Femur (tissue), 1 donor: ENCODE data around the gene RAPGEF1.

Experiments used
- DNase-seq: peaks from one replicate; pipeline ENCODE4 v3.0.0-alpha.2; 2017

Gene RAPGEF1

DNA sequence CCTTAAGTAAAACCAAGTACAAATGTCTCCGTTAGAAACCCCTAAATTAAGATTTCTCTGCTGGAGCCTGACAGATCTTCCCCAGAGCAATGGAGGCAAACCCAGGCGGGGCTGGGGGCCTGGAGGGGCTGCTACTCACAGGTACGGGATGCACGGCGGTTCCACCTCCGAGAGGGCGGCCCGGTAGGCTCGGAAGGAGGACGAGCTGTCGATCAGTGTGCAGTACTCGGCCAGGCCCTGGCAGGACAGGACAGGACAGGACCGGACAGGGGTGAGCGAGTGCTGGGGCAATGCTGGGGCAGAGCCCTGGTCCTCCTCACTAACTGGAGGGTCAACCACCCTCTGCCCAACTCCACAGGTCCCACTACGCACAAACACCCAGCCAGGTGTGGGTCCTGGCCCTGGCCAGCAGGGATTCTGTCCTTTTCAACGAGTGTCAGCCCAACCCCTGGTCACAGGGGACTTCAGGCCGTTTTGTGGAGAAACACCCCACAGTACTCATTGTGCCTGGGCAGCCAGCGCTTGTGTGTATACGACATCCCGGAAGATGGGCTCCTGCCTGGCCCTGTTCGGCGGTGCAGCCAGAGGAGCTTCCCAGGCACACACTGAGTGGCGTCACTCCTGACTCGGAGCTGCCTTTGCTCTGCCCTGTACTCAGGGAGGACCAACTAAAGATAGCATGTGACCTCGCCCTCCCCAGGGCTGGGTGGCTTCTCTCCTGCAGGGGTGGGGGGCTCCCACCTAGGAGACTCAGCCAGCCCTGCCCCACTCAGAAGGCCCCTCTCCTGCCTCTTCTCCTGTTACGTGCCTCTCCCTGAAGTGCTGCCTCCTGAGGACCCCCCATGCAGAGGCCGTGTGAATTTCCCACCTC, 157.2 kb downstream of the RAPGEF1 start:
- DNase-seq: no peak

DNA sequence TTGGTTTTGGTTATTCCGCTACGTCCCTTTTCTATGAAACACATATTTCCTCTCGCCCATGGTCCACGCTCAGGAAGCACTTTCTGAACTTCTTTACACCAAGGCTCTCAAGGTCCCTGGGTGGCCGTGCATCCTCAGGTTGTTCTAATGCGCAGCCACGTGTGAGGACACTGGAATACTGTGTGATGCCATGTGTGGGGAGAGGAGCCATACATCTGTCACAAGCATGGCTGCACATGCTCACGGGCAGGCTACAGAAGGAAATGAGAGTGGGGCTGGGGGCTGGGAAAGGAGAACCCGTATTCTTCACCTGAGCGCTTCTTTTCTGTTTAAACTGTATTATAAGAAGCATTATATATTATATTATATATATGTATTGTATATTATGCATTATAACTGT, 157.8 kb downstream of the RAPGEF1 start:
- DNase-seq: no peak

DNA sequence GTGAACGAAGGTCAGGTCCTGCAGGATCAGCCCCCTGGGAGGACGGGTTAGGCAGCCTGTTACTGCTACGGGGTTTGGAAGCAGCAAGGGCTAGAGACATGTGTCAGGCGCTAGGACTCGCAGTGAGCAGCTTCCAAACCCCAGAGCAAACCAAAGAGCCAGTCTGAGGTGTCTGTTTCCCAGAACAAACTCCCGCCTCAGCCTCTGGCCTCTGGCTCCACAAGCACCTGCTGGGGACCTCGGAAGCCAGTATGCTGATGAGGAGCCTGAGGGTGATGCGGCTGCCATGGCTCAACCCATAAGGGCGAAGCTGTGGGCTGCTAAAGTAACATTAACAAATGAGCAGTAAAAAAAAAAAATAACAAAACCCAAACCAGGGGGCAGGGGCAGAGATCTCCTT, 159.5 kb downstream of the RAPGEF1 start:
- DNase-seq: no peak

DNA sequence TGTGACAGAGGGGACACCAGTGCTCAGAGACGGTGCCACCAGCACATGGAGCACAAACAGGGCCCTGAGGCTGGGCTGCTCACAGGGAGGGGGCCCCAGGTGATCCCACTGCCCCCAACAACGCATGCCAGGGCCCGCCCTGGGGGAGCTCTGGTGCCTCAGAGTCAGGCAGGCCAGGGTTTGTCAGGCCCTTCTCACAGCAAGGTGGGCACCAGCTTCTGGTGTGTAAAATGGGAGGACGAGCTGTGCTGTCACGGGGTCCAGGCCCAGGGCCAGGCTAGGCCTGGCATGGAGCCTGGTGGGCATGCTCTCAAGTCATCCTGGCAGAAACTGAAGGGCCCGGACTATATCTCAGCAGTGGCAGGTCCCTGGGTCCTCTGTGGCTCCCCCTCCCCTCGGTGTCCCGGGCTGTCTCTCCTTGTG, 160.1 kb downstream of the RAPGEF1 start:
- peak; percentile 20 for DNase-seq

DNA sequence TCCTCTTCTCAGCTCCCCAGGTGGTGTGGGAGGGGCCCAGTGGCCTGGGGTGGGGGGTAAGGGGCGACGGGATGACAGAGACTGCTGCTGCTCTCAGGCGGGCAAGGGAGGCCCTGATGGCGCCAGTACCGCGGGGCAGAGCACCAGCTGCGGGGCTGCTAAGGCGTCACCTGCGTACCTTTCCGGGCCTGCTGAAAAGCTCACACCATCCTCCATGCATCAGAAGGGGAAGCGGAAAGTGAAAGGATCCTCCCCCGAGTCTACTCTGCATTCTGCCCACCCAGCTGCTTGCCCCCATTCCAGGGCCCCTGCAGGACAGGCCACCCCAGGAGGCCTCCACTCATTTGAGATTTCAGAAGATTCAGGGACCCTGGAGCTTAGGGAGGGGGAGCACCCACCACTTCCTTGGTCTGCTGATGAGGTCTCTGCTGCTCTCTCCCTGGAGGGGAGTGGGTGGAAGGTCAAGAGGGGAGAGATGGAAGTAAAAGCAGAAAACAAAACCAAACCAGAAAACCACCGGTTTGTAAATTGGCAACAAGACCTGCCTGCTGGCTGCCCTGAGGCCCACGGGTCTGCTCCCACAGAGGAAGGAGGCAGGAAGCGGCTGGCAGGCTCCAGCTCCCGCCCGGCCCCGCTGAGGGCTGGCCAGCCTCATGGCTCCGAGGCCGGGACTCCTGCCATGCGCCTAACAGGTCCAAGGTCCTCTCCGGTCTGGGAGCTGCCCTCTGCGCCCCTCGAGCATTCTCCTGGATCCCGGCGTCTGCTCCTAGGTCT, 161.0 kb downstream of the RAPGEF1 start:
- DNase-seq: peak; percentile 28

DNA sequence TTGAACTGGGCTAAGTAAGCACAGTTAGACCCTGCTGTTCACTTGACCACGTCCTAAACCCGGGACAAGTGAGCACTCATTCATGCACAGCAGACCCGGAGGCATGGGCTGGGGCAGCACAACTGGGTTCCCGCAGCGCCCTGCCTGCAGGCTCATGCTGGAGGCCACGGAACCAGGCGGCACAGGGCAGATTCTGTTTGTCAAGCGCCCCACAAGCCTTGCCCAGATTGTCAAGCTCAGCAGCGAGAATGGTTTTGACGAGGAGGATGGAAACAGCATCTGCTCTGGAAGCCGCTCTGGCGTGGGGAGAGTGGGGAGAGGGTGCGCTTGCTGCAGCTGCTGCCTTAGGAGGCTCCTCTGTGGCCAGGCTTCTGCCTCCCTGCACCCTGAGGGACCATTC, 161.9 kb downstream of the RAPGEF1 start:
- no peak for DNase-seq

DNA sequence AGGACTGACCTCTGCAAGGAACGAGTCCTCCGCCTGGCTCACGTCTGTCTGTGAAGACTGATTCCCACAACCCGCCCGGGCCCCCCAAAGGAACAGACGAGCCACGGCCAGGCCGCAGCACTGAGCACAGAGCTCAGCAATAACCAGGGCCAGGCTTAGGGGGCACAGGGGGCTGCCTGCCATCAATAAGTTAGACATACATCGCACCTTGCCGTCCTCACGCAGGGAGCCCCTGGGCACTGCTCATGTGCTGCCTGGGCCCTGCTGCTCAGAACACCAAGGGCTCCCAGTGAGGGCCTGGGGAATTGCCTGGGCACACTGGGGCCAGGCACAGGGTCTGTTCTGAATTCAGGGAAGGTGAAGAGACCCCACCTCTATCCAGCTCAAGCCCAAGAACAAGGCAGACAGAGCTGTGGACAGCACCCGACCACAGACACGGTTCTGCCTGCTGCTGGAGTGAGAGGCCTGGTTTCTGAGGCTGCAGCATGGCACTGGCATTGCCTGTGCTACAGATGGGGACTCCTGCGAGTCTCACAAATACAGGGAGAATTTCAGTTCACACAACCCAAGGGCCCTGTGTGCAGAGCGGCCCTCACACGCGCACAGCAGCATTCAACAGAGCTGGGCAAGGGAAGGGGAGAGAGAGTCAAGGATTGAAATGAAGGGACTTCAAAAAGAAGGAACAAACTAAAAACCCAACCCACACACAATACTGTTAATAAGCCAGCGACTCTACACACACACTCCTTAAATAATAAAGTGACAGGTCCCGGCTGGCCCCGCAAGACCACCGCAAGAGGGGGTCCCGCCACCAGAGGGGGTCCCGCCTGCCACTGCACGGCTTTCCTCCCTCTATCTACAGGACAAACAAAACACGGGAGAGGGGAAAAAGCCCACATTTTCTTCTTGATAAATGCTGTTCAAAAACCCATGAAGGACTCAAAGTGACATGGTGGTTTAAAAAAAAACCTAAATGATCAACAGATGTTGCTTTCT, 162.6 kb downstream of the RAPGEF1 start:
- DNase-seq: no peak

DNA sequence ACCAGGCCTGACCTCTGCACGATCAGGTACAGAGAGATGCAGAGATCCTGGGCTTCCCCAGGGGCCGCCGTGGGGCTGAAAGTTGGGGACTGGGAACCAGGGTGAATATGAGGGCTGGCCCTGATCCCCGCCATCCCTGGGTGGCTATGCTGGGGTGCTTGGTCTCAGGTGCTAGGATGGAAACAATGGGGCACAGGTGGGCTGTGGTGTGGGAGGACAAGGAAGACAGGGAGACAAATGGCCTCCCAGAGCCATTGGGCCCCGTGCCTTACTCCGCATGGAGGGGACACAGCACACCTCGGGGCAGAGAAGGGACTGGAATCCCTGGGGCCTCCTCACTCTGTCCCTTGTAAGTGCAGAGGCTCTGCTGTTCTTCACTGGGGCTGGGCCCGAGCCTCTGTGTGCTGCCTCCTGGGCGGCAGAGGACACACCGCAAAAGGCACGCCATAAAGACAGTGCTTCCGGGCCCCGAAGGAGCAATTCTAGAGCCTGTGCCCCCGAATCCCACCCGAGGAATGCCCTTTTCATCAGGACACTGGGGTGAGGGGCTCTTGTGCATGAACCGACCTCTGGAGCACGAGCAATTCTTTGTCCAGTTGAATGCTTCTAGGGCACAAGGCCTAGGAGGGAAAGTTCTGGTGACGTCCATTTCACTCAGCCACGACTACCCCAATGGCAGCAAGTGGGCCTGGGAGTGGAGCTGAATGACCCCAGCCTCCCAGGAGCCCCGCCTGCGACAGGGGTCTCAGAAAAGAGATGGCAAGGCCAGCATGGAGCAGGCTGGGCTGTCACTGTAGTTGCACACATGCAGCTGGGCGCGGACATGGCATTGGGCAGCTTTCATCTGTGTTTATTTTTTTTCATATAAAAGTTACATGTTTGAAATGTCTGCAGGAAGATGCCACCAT, 163.7 kb downstream of the RAPGEF1 start:
- DNase-seq: no peak

DNA sequence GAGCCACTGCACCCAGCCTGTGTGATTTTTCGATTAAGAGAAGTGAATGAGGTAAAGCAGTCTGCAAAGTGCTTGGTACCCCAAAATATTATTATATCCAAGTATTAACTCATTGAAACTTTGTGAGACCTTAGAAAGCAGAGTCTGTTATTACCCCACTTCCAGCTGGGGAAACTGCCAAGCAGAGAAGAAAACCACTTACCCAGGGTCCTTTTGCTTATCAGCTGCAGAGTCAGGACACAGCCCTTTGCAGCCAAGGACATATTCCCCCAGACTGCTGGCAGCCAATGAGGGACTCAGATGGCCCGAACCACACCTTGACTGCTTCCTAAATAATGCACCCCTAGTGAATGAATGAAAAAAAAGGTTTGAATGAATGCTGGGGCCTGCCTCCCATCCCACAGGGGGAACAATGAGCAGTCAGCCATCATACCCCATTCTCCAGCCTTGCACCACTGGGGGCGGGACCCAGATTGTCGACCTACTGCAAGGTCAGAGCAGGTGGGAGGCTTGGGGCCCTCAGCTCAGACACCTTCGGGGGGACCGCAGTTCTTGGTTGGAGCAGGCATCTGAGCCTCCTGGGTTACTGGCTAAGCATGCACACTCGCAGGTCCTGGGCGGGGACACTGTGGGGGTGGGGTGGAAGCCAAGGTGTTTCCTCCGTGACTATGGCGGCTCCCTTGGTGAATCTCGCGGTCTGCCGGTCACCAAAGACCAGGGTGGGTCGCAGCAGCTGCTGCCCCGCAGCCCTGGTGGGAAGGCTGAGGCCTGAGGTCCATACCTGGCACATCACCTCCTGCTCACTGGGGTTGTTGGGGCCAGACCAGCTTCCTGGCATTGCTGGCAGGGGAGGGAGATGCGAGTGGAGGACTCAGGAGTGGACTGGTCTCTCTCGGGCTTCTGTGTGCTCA, 164.9 kb downstream of the RAPGEF1 start:
- DNase-seq: no peak

DNA sequence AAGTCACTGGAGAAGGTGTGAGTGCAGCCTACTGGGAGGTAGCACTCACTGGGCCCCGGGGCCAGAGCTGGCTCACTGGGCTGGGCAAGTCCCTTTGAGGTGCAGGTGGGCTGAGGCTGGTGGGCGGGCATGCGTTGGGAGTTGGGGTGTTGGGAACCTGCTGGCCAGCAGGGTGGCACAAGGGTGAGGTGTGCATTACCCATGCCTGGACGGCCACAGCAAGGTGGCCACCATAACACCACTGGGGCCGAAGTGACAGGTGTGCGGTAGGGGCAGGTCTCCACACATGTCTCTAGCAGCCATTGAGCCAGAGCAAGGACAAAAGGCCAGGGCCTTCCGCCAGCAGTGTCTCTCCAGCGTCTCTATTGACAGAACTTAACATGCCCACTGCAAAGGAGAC, 172.0 kb downstream of the RAPGEF1 start:
- no peak for DNase-seq

DNA sequence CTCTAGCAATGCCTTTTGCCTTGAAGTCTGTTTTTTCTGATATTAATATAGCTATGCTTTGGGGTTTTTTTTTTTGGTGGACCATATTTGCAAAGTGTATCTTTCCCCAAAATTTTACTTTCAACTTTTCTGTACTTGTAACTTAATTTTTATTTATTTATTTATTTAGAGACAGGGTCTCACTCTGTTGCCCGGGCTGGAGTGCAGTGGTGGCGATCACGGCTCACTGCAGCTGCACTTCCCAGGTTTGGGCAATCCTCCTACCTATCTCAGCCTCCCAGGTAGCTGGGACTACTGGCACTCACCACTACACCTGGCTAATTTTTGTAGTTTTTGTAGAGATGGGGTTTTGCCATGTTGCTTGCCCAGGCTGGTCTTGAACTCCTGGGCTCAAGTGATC, 173.7 kb downstream of the RAPGEF1 start:
- no peak for DNase-seq

DNA sequence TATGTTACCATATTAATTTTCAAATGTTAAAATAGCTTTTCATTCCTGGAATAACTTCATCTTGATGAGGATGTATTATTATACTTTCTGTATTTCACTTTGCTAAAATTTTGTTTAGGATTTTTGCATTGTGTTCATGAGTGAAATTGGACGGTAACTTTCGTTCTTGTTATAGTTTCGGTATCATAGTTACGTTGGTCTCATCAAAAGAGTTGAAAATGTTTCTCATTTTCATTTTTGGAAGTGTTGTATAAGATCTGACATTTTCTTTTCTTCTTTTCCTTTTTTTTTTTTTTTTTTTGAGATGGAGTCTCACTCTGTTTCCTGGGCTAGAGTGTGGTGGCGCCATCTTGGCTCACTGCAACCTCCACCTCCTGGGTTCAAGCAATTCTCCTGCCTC, 174.5 kb downstream of the RAPGEF1 start:
- no peak for DNase-seq

DNA sequence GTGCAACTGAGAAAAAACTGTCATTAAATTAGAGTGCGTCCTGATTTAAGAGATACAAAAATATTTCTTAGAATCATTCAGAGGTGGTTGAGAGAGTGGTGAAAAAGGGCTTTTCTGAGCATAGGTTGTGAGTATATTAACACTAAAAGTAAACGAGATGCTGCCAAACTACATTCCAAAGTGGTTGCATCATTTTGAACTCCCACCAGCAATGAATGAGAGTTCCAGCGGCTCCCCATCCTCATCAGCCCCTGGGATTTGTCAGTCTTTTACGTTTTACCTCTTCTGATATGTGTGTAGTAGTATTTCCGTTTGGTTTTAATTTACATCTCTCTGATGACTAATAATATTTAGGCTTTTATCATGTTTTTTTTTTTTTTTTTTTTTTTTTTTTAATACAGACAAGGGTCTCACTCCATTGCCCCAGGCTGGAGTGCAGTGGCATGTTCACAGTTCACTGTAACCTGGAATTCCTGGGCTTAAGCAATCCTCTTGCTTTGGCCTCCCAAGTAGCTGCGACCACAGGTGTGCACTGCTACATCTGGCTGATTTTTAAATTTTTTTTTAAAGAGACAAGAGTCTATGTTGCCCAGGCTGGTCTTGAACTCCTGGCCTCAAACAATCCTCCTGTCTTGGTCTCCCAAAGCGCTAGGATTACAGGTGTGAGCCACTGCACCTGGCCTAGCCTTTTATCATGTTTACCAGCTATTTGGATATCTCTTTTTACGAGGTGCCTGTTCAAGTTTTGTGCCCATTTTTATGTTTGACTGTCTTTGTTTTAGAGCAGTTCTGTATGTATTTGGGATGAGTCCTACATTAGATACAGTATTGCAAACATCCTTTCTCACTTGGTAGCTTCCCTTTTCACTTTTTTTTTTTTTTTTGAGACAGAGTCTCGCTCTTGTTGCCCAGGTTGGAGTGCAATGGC, 177.6 kb downstream of the RAPGEF1 start:
- DNase-seq: no peak

DNA sequence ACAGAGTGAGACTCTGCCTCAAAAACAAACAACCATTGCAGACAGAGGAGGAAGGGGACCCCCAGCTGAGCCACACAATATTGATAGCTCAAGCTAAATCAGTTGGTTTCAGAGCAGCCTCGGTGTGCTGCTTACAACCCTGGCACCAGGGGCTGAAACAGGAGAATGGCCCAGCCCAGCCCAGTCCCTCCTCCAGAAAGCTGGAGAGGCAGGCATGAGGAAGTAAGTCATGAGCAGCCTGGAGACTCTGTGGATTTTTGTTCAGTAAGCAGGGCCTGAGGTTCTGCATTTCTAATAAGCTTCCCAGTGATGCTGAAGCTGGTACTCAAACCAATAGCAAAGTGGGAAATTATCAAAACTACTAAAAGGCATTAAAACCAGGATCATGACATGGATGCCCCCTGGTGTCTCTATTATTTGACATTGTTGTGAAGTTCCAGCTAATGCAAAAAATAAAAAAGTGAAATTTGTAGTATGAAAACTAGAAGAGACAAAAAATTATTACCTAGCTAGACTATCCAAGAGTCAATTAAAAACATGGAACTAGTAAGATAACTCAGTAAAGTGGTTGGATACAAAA, 180.4 kb downstream of the RAPGEF1 start:
- DNase-seq: no peak

DNA sequence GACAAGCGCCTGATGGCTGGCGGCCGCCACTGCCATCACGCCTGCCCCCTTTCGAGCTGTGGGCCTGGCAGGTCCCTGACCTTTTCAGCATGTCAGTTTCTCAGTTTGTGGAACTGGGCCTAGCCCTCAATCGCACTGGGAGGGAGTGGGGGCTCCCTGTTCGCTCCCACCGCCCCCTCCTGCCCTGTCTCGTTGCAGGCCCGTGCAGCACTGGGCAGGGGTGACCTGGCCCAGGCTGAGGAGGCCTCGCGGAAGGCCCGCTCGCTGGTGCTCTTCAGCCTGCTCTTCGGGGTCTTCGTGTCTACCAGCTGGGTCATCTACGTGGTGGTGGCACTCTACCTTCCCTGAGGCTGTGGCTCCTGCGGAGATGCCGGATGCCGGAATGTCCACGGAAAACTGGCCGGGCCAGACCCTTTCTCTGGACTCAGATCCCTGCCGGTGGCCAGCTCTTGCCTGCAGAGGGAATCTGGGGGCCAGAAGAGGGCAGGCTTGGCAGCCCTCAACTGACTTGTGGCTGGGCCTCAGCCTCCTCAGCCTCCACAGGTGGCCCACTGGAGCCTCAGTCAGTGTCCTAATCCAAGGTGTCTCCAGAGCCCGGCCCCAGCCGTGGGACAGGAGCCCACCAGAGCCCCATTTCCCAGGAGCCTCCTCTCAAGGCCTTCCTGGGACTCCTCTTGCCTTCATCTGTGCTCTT, 181.9 kb downstream of the RAPGEF1 start:
- DNase-seq: no peak

DNA sequence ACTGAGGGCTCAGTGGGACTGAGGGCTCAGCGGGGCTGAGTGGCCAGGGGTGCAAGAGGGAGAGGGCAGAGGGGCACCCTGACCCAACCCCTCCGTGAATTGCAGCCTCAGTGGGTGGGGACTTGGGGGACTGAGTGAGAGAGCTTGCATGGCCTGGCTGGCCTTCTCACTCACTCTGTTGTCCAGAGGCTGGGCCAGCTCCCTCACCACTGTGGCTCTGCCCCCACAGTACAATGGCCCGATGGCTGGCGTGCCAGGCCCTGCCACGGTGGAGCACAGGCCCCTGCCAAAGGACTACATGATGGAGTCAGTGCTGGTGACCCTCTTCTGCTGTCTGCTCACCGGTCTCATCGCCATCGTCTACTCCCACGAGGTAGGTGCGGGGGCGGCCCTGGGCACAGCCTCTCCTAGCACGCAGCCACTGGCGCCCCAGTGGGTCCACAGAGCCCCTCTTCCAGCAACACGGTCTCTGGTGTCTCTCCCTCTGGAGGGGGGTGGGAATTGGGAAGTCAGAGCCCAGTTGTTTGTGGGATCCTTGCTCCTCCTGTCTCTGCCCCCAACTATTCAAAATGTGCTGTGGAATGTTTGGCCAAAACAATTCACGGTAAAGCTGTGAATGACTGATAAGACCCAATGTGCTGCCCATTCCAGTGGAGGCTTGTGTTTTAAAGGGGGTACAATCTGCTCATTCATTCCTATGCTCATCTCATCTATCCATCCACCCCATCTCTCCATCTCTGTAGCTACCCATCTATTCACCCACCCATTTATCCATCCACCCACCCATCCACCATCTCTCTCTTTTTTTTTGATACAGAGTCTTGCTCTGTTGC, 183.8 kb downstream of the RAPGEF1 start:
- no peak for DNase-seq

DNA sequence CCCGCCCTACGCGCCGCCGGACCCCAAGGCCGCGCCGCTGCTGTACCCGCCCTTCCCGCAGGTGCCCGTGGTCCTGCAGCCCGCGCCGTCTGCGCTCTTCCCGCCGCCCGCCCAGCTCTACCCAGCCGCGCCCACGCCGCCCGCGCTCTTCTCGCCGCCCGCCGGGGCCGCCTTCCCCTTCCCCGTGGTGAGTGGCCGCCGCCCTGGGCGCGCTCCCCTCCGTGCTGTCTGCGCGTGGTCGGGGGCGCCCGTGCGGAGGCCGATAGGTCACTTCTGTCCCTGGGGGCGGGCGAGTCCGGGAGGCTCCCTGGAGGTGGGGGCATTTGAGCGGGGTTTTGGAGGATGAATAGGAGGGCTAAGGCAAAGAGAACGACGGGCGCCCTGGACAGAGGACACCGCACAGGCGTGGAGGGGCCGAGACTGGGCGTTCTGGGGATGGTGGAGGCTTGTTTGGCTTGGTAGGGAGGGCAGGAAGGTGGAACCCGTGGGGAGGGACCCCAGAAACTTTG, 185.0 kb downstream of the RAPGEF1 start:
- DNase-seq: no peak
